NCI-H2029 treated with DMSO at 0.1 percent for 48 hours (cell line): ENCODE results near the gene FARP1.
A peak's percentile ranks its signal among the peaks of the same experiment; 100 is the strongest.
"Not testable (repeated sequence)": the region's sequence is repeated elsewhere in the genome, so short reads cannot be mapped to it uniquely, and the experiment has no call there.

Experiments
- DNase-seq: peaks from one replicate; lab custom pipeline; 2025; lab: John Stamatoyannopoulos, UW

The FARP1 gene

DNA sequence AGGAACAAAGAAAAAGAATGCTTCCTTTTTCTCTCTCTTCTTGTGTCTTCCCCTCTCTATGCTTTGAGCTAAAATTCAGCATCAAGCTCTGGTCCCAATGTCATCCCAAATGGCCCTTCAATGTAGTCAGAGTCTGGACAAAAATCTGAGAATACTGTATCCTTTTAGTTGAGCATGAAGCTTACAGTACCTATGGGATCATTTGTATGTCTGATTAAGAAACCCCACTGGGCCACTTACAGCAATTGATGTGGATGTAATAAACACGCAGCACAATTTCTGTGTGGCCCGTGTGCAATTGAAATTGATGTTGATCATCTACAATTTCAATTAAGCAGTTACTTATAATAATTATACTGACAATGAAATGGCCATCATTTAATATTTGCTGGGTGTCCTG, 223.1 kb downstream of the FARP1 start:
- no peak for DNase-seq

DNA sequence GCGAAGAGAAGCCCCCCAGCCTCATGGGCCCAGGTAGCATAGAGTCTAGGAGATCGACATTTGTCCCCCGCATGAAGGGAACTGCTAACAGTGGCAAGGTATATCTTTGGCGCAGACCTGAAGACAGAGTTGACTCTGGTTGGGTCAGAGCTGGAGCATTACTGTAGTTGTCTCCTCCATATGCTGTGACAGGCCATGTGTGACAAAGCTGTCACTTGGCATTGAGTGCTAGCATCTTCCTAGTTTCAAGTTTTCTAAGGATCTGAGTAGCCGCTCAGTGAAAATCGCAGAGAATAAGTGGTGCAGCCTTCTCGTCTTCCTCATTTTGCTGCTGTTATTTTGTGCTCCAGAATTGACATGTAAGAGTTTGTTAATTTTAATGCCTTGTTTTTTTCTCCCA, 223.5 kb downstream of the FARP1 start:
- no peak for DNase-seq

DNA sequence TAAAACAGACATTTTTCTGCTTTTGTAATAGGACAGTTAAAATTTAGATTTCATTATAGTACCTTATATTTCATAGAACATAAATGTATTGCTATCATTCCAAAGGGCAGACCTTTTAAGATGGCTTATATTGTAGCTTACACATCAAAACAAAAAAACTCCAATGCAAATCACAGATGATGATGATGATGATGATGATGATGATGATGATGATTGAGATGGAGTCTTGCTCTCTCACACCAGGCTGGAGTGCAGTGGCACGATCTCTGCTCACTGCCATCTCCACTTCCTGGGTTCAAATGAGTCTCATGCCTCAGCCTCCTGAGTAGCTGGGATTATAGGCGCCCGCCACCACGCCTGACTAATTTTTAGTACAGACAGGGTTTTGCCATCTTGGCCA, 224.1 kb downstream of the FARP1 start:
- DNase-seq = no peak

DNA sequence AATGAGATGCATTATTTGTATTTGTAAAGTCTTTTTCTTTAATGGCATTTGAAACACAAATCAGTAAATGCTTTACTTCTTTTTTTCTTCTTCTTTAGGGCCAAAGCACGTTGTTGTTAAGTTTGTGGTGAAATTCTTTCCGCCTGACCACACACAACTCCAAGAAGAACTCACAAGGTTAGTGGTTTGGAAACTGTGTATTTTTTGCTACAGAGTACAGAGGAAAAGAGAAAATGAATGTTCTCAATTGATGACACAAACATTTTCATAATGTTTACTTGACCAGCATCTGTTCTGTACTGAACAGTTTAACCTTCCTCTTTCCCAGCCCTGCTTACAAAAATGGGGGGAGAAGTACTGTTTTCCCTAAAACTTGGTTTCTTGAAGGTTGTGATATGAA, 225.1 kb downstream of the FARP1 start:
- DNase-seq = no peak

DNA sequence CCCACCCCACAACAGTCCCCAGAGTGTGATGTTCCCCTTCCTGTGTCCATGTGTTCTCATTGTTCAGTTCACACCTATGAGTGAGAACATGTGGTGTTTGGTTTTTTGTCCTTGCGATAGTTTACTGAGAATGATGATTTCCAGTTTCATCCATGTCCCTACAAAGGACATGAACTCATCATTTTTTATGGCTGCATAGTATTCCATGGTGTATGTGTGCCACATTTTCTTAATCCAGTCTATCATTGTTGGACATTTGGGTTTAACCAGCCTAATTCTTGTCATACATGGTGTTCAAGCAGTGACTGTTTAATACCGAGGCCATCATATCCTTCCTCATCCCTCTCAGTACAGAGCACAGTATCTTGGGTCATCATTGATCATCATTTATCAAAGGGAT, 226.6 kb downstream of the FARP1 start:
- not testable (repeated sequence) for DNase-seq

DNA sequence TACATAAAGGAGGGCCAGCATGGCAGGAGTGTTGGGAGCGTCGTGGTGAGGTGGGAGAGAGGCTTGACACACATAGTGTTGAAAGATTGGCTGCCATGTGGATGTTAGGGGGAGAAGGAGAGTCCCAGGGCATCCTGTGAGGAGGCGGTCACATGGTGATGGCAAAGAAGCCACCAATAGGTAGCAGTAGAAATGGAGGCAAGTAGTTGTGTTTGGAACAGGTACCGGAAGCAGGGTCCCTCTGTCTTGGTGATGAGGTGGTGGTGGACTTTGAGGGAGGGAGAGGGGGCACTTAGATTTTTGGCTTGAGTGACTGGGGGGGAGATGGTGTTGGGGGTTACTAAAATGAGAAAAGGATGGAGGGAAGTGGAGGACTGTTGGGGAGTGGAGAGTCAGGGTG, 227.4 kb downstream of the FARP1 start:
- no peak for DNase-seq

DNA sequence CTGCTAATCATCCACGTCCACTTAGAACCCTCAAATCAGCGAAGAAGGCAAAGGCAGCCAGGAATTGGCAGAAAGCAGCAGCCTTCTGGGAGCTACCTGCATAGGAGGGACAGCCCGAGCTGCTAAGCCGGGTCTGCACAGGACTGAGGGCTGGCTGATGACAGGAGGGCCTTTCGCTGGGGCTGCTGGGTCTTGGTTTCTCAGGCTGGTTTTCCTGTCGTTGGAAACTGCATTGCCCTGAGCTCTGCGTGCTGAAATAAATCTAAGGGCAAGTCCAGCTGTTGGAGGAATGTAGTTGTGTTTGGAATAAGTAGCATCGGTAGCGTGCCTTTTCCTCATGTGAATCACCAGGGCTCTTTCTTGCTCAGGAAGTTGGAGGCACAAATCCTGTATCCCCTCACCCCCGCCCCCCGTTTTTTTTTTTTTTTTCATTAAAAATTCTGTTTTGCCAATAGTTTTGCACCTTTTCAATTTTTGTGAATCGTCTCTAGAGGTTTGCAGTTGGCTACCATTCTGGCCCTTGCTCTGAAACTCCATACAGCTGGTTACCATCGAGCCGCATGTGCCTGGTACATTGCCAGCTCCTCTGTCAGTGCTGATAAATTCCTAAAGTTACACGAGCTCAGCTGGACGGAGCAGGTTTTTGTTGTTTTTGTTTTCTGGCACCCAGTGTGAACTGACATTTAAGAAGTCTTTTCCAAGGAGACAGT, 228.1 kb downstream of the FARP1 start:
- no peak for DNase-seq

DNA sequence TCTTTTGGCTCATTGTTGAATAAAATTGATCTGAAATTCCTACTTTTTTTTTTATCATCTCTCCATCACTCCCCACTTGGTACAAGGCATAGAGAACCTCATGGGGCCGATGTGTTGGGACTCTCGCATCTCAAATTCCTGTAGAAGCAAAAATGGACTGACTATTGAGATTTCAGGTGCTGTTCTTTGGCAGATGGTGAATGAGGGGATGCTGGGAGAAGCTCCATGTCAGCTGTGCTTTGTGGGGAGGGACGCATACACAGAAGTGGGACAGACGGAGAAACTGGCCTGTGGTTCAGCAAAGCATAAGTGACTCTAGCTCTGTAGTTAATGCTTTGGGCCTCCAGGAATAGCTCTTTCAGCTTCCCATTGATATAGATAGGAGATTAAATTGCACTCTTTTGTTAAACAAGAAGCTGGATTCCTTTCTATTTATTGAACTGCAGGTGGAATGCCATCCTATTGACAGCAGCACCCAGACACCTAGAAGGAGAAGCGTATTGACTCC, 228.7 kb downstream of the FARP1 start:
- no peak for DNase-seq

DNA sequence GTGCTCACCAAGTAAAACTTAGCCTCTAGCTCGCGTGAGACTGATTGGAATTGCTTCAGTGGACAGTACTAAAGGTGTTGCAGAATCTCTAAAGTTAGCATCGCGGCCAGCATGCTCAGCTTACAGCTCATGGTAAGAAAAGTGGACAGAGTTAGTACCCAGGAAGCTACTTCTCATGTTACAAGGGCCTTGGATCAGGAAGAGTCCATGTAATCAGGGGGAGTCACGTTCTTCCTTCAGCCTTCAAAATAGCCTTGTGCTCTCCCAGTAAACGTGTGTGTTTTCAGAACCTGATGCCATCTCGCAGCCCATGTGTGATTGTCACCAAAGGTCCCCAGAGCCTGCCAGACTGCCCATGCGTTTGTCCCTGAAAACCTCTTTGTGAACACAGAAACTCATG, 230.0 kb downstream of the FARP1 start:
- DNase-seq = peak; percentile 37

DNA sequence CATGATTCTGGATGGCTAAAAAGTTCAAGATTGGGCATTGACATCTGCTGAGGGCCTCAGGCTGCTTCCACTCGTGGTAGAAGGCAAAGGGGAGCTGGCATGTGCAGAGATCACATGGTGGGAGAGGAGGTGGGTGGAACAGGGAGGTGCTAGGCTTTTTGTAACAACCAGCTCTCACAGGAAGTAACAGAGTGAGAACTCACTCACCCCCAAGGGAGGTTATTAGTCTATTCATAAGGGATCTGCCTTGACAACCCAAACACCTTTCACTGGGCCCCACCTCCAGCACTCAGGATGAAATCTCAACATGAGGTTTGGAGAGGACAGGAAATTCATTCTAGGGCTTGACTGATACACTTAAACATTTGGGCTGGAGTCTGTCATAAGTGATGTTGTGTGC, 231.9 kb downstream of the FARP1 start:
- no peak for DNase-seq

DNA sequence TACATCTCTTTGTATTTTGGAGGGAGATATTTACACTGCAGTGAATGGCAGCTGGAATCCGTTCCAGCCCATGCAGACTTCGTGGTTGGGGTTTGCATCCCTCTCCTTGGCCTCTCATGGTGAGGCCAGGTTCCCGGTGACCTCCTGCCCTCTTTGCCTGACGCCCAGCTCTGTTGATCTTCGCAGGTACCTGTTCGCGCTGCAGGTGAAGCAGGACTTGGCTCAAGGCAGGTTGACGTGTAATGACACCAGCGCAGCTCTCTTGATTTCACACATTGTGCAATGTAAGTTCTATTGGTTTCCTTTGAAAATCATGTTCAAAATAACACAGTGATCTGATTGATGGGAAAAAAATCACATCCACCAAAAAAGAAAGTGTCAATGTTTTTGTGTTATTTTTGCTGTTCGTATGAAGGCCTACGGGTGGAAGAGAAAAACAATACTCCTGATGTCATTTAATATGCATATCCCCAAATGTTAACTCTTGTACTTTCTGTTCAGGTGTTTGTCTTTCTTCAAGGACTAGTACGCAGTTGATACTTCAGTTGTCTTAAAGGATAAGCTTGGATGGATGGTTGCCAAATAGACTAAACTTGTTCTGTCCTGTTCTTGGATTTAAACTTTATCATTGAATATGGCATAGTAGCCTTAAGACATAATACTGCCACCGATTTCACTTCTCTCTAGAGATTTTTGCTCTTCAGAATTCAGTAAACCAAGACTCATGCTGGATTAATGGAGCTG, 234.9 kb downstream of the FARP1 start:
- no peak for DNase-seq

DNA sequence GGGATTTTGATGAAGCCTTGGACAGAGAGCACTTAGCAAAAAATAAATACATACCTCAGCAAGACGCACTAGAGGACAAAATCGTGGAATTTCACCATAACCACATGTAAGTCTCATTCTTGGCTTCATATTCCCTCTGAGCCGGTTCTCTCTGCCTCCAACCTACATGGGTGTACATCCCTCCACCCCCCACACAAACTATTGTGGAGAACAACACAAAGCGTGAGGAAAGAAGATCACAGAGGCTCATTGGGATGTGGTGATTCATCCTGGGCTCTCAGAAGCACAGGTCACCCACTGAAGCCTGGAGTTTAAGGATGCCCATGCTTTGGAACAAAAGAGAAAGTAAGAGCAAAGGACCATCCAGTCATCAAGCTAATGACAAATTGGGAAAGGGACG, 241.8 kb downstream of the FARP1 start:
- DNase-seq = no peak

DNA sequence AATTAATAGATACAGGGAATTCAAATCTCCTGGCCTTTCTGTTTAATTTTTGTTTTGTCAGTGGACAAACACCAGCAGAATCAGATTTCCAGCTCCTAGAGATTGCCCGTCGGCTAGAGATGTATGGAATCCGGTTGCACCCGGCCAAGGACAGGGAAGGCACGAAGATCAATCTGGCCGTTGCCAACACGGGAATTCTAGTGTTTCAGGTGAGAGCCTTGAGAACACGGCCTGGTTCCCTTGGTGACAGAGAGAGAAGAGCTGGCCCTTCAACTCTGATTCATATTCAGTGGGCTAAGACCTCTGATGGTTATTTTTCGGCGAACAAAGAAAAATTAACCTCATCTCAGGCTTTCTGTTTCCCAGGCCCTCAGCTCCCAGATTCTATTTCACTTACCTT, 242.7 kb downstream of the FARP1 start:
- DNase-seq = no peak

DNA sequence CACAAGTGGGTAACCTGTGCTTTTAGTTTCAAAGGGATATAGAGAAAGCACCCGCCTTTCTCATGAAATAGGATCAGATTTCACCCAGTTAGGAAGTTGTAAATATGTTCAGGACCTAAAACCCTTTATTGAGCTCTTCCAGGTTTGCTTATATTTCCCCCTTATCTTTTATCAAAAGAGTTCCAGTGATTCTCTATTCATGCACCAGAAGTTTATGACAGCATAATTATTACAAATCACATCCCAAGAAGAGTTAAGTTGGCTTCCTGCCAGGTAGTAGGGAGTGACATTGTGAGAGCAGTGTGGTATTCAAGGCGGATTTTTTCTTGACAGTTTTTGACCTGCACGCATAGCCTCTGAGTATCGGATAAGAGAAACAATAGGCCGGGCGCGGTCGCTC, 243.7 kb downstream of the FARP1 start:
- DNase-seq = no peak

DNA sequence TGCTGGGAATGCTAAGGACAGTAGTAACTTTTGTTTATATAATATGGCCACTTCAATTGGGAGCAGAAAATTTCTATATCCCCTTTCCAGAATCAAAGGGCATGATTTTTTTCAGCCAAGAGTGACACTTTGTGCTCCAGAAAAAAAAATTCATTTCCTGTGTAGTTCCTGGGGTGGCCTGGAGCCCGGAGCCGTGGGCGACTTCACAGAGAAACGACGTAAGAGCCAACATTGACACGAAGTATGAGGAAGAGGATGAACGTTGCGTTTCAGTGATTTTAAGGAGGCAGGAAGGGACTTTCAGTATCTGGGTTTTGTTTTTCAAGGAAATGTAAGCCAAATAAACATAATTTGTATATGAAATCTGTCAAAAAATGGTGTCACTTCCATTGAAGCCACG, 246.4 kb downstream of the FARP1 start:
- no peak for DNase-seq

DNA sequence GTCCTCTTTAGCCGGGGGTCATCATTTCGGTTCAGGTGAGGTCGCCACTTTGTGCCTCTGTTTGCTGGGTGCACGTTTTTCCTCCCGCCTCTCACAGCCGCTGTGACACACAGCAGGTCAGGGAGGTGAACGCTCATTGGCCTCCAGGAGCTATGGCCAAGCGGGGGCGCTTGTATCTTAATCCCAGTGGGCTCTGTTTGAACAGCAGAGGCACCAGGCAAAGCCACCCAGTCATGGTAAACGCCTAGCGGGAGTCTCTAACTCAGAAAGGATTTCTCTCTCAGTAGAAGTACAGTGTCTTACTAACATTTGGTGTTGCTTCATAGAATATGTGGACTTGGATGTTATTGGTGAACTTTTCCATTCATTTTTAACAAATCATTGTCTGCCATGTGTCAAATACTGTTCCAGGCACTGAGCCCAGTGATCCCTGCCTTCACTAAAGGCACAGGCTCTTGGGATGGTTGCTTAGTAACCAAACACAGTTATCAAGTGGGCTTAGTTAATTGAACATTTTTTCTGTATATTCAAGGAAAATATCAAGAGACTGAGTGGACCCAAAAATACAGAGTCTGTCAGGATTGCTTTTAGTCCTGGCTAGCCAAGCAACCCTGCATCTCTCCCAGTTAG, 247.3 kb downstream of the FARP1 start:
- DNase-seq = no peak

DNA sequence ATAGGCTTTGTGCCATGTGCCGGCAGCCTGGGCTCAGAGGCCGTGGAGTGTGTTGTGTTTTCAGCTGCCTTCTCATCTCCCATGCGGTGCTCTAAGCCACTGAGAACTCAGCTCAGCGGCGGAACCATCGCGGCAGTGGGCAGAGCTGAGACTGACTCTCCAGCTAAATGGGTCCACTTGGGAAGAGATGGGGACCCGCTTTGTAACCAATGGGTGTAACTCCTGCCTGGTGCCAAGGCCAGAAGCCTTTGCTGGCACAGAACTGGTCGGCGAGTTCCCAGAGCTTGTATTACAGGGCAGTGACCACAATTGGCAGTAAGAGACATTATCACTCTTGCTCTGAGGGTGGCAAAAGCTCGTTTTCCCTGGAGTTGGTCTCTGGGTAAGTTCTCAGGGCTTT, 251.0 kb downstream of the FARP1 start:
- DNase-seq = no peak

DNA sequence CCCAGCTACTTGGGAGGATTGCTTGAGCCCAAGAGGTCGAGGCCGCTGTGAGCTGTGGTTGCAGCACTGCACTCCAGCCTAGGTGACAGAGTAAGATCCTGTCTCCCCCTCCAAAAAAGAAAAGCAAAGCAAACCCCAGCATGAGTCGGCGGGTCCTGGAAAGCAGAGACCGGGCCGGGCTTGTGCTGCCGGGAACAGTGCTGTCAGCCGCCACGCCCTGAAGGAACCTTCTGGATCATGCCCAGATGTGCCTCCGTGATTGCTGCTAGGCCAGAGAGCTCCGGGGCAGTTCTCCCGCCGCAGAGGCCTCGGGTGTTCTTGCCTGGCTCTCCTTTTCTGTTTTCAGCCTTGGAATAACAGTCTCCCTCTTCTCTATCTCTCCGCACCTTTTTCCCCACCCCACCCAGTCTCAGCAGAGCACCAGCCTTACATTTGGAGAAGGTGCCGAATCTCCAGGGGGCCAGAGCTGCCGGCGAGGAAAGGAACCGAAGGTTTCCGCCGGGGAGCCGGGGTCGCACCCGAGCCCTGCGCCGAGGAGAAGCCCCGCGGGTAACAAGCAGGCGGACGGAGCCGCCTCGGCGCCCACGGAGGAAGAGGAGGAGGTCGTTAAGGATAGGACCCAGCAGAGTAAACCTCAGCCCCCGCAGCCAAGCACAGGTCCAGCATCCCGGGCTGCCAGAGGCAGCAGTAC, 252.1 kb downstream of the FARP1 start:
- no peak for DNase-seq

DNA sequence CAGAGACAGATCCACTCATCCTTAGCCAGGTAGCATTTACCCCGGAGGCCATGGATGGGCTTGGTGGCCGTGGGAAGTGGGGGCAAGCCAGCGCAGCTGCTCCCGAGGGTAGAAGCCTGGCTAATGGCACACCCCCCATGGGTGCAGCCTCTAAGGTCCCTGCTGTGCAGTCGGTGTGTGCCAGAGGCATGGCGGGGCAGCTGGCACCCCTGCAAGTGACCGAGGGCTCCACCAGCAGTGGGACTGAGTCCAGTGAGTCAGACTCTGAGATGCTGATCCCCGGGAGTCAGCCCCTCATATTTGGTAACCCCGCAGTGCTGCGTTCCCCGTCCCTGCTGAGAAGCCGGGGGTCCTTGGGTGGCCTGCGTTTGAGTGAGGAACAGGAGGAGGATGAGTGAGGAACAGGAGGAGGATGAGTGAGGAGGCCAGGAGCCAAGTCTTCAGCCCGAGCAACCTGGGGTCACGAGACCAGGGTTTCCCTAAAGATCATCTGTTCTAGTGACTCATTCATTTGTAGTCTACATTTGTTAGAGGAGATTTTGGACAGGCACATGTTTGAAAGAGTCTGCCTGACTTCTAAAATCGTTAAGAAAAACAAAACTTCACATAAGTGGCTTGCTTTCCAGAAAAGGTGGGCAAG, 253.3 kb downstream of the FARP1 start:
- DNase-seq = no peak

DNA sequence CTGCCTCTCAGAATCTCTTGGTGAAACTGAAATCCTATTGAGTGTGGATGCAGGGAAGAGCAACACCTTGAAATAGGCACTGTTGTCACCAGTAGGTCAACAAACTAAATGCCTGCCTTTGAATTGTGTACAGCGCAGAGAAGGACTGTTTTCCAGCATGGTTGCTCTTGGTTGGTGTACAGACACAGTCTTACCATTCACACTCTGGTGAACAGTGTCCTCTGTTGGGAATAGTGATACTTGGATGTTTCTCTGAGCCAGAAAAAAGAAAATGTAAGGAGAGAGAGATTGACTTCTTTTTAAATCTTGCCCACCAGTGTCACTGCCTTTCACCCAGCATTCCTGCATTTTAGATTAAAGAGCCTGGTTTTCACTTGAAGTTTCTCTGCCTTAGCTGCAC, 254.3 kb downstream of the FARP1 start:
- DNase-seq = no peak

DNA sequence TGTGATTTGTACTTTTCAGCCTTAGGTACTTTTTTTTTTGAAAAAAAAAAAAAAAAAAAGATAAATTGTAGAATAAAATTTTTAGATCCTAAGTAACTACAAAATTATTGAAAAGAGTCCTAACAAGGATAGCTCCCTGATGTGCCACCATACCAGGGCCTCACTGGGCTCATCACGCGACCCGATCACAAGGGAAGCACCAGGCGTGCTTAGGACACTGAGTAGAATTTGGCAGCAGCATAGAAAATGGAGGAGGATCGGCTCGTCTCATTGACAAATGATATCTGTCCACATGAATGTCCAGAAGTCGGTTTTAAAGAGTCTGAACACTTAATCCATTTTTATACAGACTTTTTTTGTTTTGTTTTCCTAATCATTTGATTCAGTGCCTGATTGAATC, 255.0 kb downstream of the FARP1 start:
- no peak for DNase-seq

DNA sequence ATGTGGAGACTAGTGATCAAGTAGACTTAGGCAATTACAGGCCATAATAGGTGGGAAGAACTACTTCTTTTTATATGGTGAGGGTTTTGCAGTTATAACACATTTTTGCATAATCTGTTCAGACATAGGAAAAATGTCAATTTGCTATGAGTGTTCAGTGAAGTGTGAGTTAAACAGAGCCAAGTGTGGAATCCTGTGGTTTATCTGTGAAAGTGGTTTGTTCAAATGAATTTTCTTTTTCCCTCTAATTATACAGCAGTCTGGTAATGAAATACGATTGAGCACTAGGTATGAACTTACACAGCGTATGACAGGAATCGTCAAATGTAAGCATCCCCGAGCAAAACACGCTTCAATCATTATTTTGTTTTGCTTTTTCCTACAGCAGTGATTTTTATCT, 255.7 kb downstream of the FARP1 start:
- no peak for DNase-seq
